Neural cell (in vitro differentiated cells): ENCODE data around the gene ATAD1. TPM values are rescaled to one million over a fixed set of nuclear protein-coding genes. Genes with fewer than 3 reads are reported as not detected.

Source experiments
- H2AFZ ChIP-seq: fragments of 200-600, 300-800 bp; sonication (generic), shearing (Covaris generic); 2 replicates; pipeline ENCODE4 v1.6.0; 2014; ENCODE audit warnings: low read depth, mild to moderate bottlenecking, antibody characterized with exemption, low read length, moderate library complexity
- H3F3A ChIP-seq: fragments of 200-600 bp; shearing (Covaris generic); 2 replicates; pipeline ENCODE4 v1.6.1; 2016; ENCODE audit warnings: mild to moderate bottlenecking, moderate library complexity, mixed read lengths, antibody characterized with exemption, low read length; ENCODE audit not compliant: insufficient read depth, poor library complexity, severe bottlenecking
- H3K27ac ChIP-seq: fragments of 200-600, 300-800 bp; sonication (generic), shearing (Covaris generic); 2 replicates; pipeline ENCODE4 v1.5.1; 2014; ENCODE audit warnings: mild to moderate bottlenecking, low read length, moderate library complexity
- H3K27me3 ChIP-seq: fragments of 300-800, 200-600 bp; sonication (generic), shearing (Covaris generic); 2 replicates; pipeline ENCODE4 v1.6.0; 2014; ENCODE audit warnings: mild to moderate bottlenecking, low read depth, low read length, moderate library complexity; ENCODE audit not compliant: insufficient read depth
- H3K36me3 ChIP-seq: fragments of 300-800, 200-600 bp; sonication (generic), shearing (Covaris generic); 2 replicates; pipeline ENCODE4 v1.5.1; 2014; ENCODE audit warnings: mild to moderate bottlenecking, antibody characterized with exemption, low read length, moderate library complexity; ENCODE audit not compliant: insufficient read depth
- H3K4me2 ChIP-seq: fragments of 300-800, 200-600 bp; sonication (generic), shearing (Covaris generic); 2 replicates; pipeline ENCODE4 v1.6.0; 2014; ENCODE audit warnings: mild to moderate bottlenecking, low read length
- H3K4me3 ChIP-seq: fragments of 300-800, 200-600 bp; sonication (generic), shearing (Covaris generic); 2 replicates; pipeline ENCODE4 v1.5.1; 2014; ENCODE audit warnings: mild to moderate bottlenecking, low read length, moderate library complexity
- H3K79me2 ChIP-seq: fragments of 200-600 bp; shearing (Covaris generic); replicated peaks from 2 replicates; pipeline ENCODE4 v1.6.0; 2014; ENCODE audit warnings: mild to moderate bottlenecking, low read length, moderate library complexity; ENCODE audit not compliant: insufficient read depth
- H3K9ac ChIP-seq: fragments of 300-800, 200-600 bp; sonication (generic), shearing (Covaris generic); 2 replicates; pipeline ENCODE4 v1.6.1; 2016; ENCODE audit warnings: mild to moderate bottlenecking, low read length, mixed read lengths
- H3K9me2 ChIP-seq: fragments of 200-600 bp; shearing (Covaris generic); 2 replicates; pipeline ENCODE4 v1.6.1; 2016; ENCODE audit warnings: mild to moderate bottlenecking, low read length, mixed read lengths; ENCODE audit not compliant: insufficient read depth
- H3K9me3 ChIP-seq: fragments of 200-600, 300-800 bp; sonication (generic), shearing (Covaris generic); 2 replicates; pipeline ENCODE4 v1.6.1; 2016; ENCODE audit warnings: mild to moderate bottlenecking, mixed run types, low read length, moderate library complexity, mixed read lengths
- H4K20me1 ChIP-seq: fragments of 200-600 bp; shearing (Covaris generic); 2 replicates; pipeline ENCODE4 v1.6.1; 2016; ENCODE audit warnings: mild to moderate bottlenecking, mixed run types; ENCODE audit not compliant: insufficient read depth
- EP300 ChIP-seq: fragments of 450-650 bp; conservative IDR thresholded peaks from 2 replicates; pipeline ENCODE4 v1.6.1; 2014; ENCODE audit warnings: antibody characterized with exemption, mild to moderate bottlenecking, moderate library complexity; ENCODE audit not compliant: poor library complexity, severe bottlenecking
- EZH2 ChIP-seq: fragments of 200-600, 300-800 bp; shearing (Covaris generic), sonication (generic); IDR thresholded peaks from 2 replicates; pipeline ENCODE4 v1.6.1; 2014; ENCODE audit warnings: antibody characterized with exemption, low read length, borderline replicate concordance, mild to moderate bottlenecking; ENCODE audit not compliant: insufficient read depth, poor library complexity, severe bottlenecking
- MXI1 ChIP-seq: fragments of 450-650 bp; conservative IDR thresholded peaks from 2 replicates; pipeline ENCODE4 v1.6.1; 2014; ENCODE audit warnings: antibody characterized with exemption, mild to moderate bottlenecking; ENCODE audit not compliant: poor library complexity, severe bottlenecking
- POLR2AphosphoS5 ChIP-seq: IDR thresholded peaks from 2 replicates; pipeline ENCODE4 v1.6.1; 2012
- RAD21 ChIP-seq: fragments of 450-650 bp; conservative IDR thresholded peaks from 2 replicates; pipeline ENCODE4 v1.6.1; 2014; ENCODE audit warnings: antibody characterized with exemption, mild to moderate bottlenecking, moderate library complexity
- SMC3 ChIP-seq: fragments of 450-650 bp; conservative IDR thresholded peaks from 2 replicates; pipeline ENCODE4 v1.6.1; 2014; ENCODE audit warnings: antibody characterized with exemption, mild to moderate bottlenecking, moderate library complexity; ENCODE audit not compliant: poor library complexity
- TAF1 ChIP-seq: IDR thresholded peaks from 2 replicates; pipeline ENCODE4 v1.6.1; 2012; ENCODE audit warnings: low read depth
- polyA plus RNA-seq: library from polyadenylated mRNA; depleted of rRNA; stranded (reverse); fragments of >200 nt; gene quantifications from 2 replicates; pipeline ENCODE4 v1.2.3, GENCODE V29; 2014
- TF ChIP-seq, protein P1 (sequence below): IDR thresholded peaks from 2 replicates; pipeline ENCODE4 v1.6.1; 2012; ENCODE audit warnings: borderline replicate concordance
- TF ChIP-seq, protein P2 (sequence below): fragments of 450-650 bp; IDR thresholded peaks from 2 replicates; pipeline ENCODE4 v1.5.1; 2014; ENCODE audit warnings: antibody characterized with exemption, mild to moderate bottlenecking, moderate library complexity; ENCODE audit not compliant: poor library complexity, severe bottlenecking

ATAD1 gene
- polyA plus RNA-seq, 1 donor from 2014 or later, result 165 TPM

DNA sequence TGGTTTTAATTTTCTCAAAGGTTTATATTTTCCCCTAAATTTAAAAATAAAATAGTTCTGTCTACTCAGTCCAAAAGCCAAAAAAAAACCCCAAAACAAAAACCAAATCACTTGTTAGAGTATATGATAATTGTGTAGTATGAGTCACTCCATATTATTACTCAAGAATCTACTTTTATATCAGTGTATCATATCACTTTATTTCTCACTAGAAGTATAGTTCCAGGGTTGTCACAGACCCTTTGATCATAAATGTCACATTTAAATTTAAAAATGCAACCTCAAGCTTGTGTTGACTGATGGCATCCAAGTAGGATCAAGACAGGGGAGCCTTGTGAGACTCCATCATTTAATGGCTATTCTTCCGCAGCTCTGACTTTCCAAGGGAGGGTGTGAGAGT, 97.4 kb downstream of the ATAD1 start:
- Histone ChIP-seq H3F3A (no peaks in the 10 kb centered on the region), H4K20me1 (no peaks in the 10 kb centered on the region), H3K9me3 (no peaks in the 10 kb centered on the region), H3K79me2 (no peaks in the 10 kb centered on the region), H3K9ac (no peak overlapping the region), H3K9me2 (no peaks in the 10 kb centered on the region), H2AFZ (no peak overlapping the region), H3K4me2 (no peak overlapping the region), H3K4me3 (no peak overlapping the region), H3K27me3 (no peaks in the 10 kb centered on the region), H3K27ac (no peak overlapping the region), H3K36me3 (no peaks in the 10 kb centered on the region)
- TF ChIP-seq RAD21, result no peak
- TF ChIP-seq, protein P1, sequence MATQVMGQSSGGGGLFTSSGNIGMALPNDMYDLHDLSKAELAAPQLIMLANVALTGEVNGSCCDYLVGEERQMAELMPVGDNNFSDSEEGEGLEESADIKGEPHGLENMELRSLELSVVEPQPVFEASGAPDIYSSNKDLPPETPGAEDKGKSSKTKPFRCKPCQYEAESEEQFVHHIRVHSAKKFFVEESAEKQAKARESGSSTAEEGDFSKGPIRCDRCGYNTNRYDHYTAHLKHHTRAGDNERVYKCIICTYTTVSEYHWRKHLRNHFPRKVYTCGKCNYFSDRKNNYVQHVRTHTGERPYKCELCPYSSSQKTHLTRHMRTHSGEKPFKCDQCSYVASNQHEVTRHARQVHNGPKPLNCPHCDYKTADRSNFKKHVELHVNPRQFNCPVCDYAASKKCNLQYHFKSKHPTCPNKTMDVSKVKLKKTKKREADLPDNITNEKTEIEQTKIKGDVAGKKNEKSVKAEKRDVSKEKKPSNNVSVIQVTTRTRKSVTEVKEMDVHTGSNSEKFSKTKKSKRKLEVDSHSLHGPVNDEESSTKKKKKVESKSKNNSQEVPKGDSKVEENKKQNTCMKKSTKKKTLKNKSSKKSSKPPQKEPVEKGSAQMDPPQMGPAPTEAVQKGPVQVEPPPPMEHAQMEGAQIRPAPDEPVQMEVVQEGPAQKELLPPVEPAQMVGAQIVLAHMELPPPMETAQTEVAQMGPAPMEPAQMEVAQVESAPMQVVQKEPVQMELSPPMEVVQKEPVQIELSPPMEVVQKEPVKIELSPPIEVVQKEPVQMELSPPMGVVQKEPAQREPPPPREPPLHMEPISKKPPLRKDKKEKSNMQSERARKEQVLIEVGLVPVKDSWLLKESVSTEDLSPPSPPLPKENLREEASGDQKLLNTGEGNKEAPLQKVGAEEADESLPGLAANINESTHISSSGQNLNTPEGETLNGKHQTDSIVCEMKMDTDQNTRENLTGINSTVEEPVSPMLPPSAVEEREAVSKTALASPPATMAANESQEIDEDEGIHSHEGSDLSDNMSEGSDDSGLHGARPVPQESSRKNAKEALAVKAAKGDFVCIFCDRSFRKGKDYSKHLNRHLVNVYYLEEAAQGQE, result no peak
- no peak for TF ChIP-seq POLR2AphosphoS5
- no peak for TF ChIP-seq SMC3

DNA sequence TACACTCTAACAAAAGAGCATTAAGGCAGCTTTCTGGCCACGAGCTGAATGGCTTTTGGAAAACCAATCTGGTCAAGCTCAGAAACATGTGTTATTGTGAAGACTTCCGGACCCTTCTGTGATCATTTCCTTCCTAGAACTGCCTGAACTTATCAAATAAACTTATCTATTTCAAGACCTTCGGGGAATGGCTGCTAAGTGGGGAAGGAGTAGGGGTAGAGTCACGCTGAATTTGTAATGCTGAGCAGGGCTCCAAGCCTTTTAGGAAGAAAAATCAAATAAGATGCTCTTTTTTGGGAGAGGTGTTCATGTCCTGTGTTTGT, 101.7 kb downstream of the ATAD1 start:
- H3K79me2 ChIP-seq, result no peaks in the 10 kb centered on the region
- no peak overlapping the region for H3K9ac ChIP-seq
- H3K36me3 ChIP-seq, result no peaks in the 10 kb centered on the region
- TF ChIP-seq, protein P2, sequence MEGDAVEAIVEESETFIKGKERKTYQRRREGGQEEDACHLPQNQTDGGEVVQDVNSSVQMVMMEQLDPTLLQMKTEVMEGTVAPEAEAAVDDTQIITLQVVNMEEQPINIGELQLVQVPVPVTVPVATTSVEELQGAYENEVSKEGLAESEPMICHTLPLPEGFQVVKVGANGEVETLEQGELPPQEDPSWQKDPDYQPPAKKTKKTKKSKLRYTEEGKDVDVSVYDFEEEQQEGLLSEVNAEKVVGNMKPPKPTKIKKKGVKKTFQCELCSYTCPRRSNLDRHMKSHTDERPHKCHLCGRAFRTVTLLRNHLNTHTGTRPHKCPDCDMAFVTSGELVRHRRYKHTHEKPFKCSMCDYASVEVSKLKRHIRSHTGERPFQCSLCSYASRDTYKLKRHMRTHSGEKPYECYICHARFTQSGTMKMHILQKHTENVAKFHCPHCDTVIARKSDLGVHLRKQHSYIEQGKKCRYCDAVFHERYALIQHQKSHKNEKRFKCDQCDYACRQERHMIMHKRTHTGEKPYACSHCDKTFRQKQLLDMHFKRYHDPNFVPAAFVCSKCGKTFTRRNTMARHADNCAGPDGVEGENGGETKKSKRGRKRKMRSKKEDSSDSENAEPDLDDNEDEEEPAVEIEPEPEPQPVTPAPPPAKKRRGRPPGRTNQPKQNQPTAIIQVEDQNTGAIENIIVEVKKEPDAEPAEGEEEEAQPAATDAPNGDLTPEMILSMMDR, result no peak
- TF ChIP-seq TAF1, result no peak
- no peak for TF ChIP-seq EZH2
- no peak for TF ChIP-seq POLR2AphosphoS5
- TF ChIP-seq EP300, result no peak
- TF ChIP-seq MXI1, result no peak
- TF ChIP-seq RAD21, result no peak
- TF ChIP-seq, protein P1, result no peak
- no peak for TF ChIP-seq SMC3
- H3K9me2 ChIP-seq, result no peaks in the 10 kb centered on the region
- no peak overlapping the region for H2AFZ ChIP-seq
- no peaks in the 10 kb centered on the region for H3F3A ChIP-seq
- no peaks in the 10 kb centered on the region for H3K27me3 ChIP-seq
- H4K20me1 ChIP-seq, result no peaks in the 10 kb centered on the region
- H3K9me3 ChIP-seq, result no peaks in the 10 kb centered on the region
- no peak overlapping the region for H3K4me2 ChIP-seq
- no peak overlapping the region for H3K27ac ChIP-seq
- H3K4me3 ChIP-seq, result no peak overlapping the region
